Ovary (tissue), 9 donors: ENCODE measurements around the gene OR6K3. TPM values are rescaled to one million over a fixed set of nuclear protein-coding genes. Genes with fewer than 3 reads are reported as not detected.
"Not testable (repeated sequence)": the region's sequence is repeated elsewhere in the genome, so short reads cannot be mapped to it uniquely, and the experiment has no call there.

ENCODE experiments used
- DNase-seq, 5 donors: peaks; one replicate each; pipeline ENCODE4 v3.0.0-alpha.2; 2019 to 2020
- H3K27ac ChIP-seq, 2 donors: fragments of 200-600 bp; one replicate each; pipeline versions ENCODE4 v1.5.1 to v1.8.0; 2019 to 2022
- H3K27me3 ChIP-seq: fragments of 200-600 bp; one replicate; pipeline ENCODE4 v1.8.0; 2022
- H3K36me3 ChIP-seq: fragments of 200-600 bp; sonication (generic); one replicate; pipeline ENCODE4 v1.5.1; 2019
- H3K4me1 ChIP-seq: one replicate; pipeline ENCODE4 v1.8.1; 2013; ENCODE audit warnings: mild to moderate bottlenecking, moderate library complexity; ENCODE audit not compliant: insufficient read depth
- H3K4me3 ChIP-seq: fragments of 200-600 bp; sonication (generic); one replicate; pipeline ENCODE4 v1.5.1; 2017
- H3K9me3 ChIP-seq, 2 donors: fragments of 200-600 bp in 1 of 2; sonication (generic) in 1 of 2; one replicate each; pipeline versions ENCODE4 v1.5.1 to v1.8.1; 2013 to 2019; ENCODE audit warnings: mild to moderate bottlenecking in 1 of 2, moderate library complexity in 1 of 2
- CTCF ChIP-seq, 3 donors: fragments of 450-650 bp in 2 of 3; fragments of 200-600 bp in 1 of 3; IDR thresholded peaks; one replicate each; pipeline versions ENCODE4 v1.5.1 to v1.8.0; 2016 to 2022; ENCODE audit warnings: antibody characterized with exemption in 3 of 3, mild to moderate bottlenecking in 1 of 3
- EP300 ChIP-seq: sonication (generic); formaldehyde crosslinking; IDR thresholded peaks from one replicate; pipeline ENCODE4 v1.6.1; 2017; ENCODE audit warnings: antibody characterized with exemption
- POLR2A ChIP-seq: fragments of 450-650 bp; IDR thresholded peaks from one replicate; pipeline ENCODE4 v1.6.1; 2017; ENCODE audit warnings: antibody characterized with exemption, mild to moderate bottlenecking, moderate library complexity
- WGBS, 3 donors: extraction: QIAGEN DNeasy Blood & Tissue Kit in 1 of 3; methylation state at CpG; one replicate each; pipeline versions ENCODE4 v1.1.5 to v1.1.7; 2013 to 2017; 5-methylcytosine and 5-hydroxymethylcytosine counted together
- intact Hi-C, 4 donors: fragments of 100-400 bp; cut with DNase I; formaldehyde crosslinking; loops; one replicate each; pipeline versions ENCODE4 v1.11.0 to v1.15.1; 2022 to 2023
- polyA plus RNA-seq, 2 donors: library from polyadenylated mRNA; stranded (reverse); fragments of 200-250 nt in 1 of 2; fragments of 350-450 nt in 1 of 2; fragmentation: Illumina TruSeq in 1 of 2; extraction: RNeasy Lipid Tissue Mini Kit (QIAGEN cat#74804) in 1 of 2; gene quantifications; one replicate each; pipeline ENCODE4 v1.2.3, GENCODE V29; 2013 to 2014
- total RNA-seq, 7 donors: library from RNA; depleted of rRNA in 2 of 7; stranded (reverse); fragments of >200 nt in 2 of 7; fragmentation: NEBNext Ultra II Directional in 3 of 7; extraction: Animal tissue kit (Norgen Biotek cat#: 25700) in 3 of 7; gene quantifications; one replicate each; pipeline versions ENCODE4 v1.1.0 to v1.2.4, GENCODE V29; 2016 to 2023
- donor health status: DM: no; HTN: no; CAD: no; lungs with moderate emphysema.
- donor health status: DM: no; HTN: no; CAD: no.
- donor health status: Bipolar disorder and iron deficiency.
- donor health status: DM: yes; HTN: yes; CAD: no.
- donor health status: DM: no; HTN: no; CAD: no.
- donor health status: DM: yes; HTN: yes; CAD: no.

Gene OR6K3
- total and polyA plus RNA-seq, 9 donors, result 0.11 TPM; not detected in 8

GRCh38 chr1:158692356-158692755 lies 28.2 kb downstream of the OR6K3 start:
- Histone ChIP-seq H3K4me1 (no peaks in the 10 kb centered on the region), H3K27me3 (no peaks in the 10 kb centered on the region), H3K27ac (no peak overlapping the region), H3K4me3 (no peak overlapping the region), H3K9me3 (no peaks in the 10 kb centered on the region), H3K36me3 (no peaks in the 10 kb centered on the region)
- intact Hi-C loops, result no loop called here
- TF ChIP-seq POLR2A, result no peak
- no peak for TF ChIP-seq EP300
- TF ChIP-seq CTCF (IDR thresholded peaks at IDR 0.05), result no peak
- no peak for DNase-seq

- no peak overlapping the region for H3K4me3 ChIP-seq
- no peak overlapping the region for H3K27ac ChIP-seq
- H3K4me1 ChIP-seq, result no peaks in the 10 kb centered on the region
- no peak for TF ChIP-seq POLR2A
- no peak for TF ChIP-seq CTCF (IDR thresholded peaks at IDR 0.05)
- TF ChIP-seq EP300, result no peak
- no peak for DNase-seq
- intact Hi-C loops, result no loop called here
- H3K36me3 ChIP-seq, result no peaks in the 10 kb centered on the region
- no peaks in the 10 kb centered on the region for H3K9me3 ChIP-seq
- H3K27me3 ChIP-seq, result no peaks in the 10 kb centered on the region
These were observed 28.6 kb downstream of the OR6K3 start for GRCh38 chr1:158691907-158692306.

GRCh38 chr1:158691149-158691548 lies 29.4 kb downstream of the OR6K3 start:
- WGBS, 3 donors, result 70 to 87% (median 73%) methylated on average over 1 of the region's 1 CpG
- DNase-seq, H3K36me3 ChIP-seq: not testable (repeated sequence)

GRCh38 chr1:158689875-158690274 lies 30.6 kb downstream of the OR6K3 start:
- Histone ChIP-seq H3K9me3 (no peaks in the 10 kb centered on the region), H3K27me3 (no peaks in the 10 kb centered on the region), H3K36me3 (no peaks in the 10 kb centered on the region), H3K4me1 (no peaks in the 10 kb centered on the region), H3K4me3 (no peak overlapping the region), H3K27ac (no peak overlapping the region)
- no peak for DNase-seq
- TF ChIP-seq CTCF (IDR thresholded peaks at IDR 0.05) (no peak), EP300 (no peak), POLR2A (no peak)
- intact Hi-C loops, result no loop called here

More at GRCh38 chr1:158691149-158691548, 29.4 kb downstream of the OR6K3 start:
- H3K27me3 ChIP-seq, intact Hi-C loops, H3K27ac ChIP-seq, H3K4me3 ChIP-seq, H3K4me1 ChIP-seq, H3K9me3 ChIP-seq: not testable (repeated sequence)

- Histone ChIP-seq H3K4me1 (no peaks in the 10 kb centered on the region), H3K27ac (no peak overlapping the region), H3K27me3 (no peaks in the 10 kb centered on the region), H3K4me3 (no peak overlapping the region), H3K36me3 (no peaks in the 10 kb centered on the region), H3K9me3 (no peaks in the 10 kb centered on the region)
- intact Hi-C loops, result no loop called here
- no peak for DNase-seq
- WGBS, 3 donors, result 9 to 12% (median 9%) methylated on average over 1 of the region's 1 CpG
- TF ChIP-seq POLR2A (no peak), CTCF (IDR thresholded peaks at IDR 0.05) (no peak), EP300 (no peak)
These were observed 31.4 kb downstream of the OR6K3 start for GRCh38 chr1:158689110-158689509.

GRCh38 chr1:158688343-158688742 lies 32.2 kb downstream of the OR6K3 start:
- intact Hi-C loops, H3K36me3 ChIP-seq, H3K27me3 ChIP-seq, H3K4me1 ChIP-seq, H3K4me3 ChIP-seq, H3K27ac ChIP-seq, H3K9me3 ChIP-seq, DNase-seq: not testable (repeated sequence)
- 44 to 59% (median 57%) methylated on average over 1 of the region's 1 CpG for WGBS, 3 donors
